ENCODE measurements around the gene ABCB8.

The ABCB8 gene

GRCh38 chr7:150983893-150984368 is 44.3 kb upstream of the ABCB8 start:
- peaks cover 28% of the 10 kb centered on the region for H3K27me3 ChIP-seq (replicated peaks)
- H3K4me3 ChIP-seq (ENCODE audit: low read depth, low read length), result no peak overlapping the region
- TF ChIP-seq, protein P1, sequence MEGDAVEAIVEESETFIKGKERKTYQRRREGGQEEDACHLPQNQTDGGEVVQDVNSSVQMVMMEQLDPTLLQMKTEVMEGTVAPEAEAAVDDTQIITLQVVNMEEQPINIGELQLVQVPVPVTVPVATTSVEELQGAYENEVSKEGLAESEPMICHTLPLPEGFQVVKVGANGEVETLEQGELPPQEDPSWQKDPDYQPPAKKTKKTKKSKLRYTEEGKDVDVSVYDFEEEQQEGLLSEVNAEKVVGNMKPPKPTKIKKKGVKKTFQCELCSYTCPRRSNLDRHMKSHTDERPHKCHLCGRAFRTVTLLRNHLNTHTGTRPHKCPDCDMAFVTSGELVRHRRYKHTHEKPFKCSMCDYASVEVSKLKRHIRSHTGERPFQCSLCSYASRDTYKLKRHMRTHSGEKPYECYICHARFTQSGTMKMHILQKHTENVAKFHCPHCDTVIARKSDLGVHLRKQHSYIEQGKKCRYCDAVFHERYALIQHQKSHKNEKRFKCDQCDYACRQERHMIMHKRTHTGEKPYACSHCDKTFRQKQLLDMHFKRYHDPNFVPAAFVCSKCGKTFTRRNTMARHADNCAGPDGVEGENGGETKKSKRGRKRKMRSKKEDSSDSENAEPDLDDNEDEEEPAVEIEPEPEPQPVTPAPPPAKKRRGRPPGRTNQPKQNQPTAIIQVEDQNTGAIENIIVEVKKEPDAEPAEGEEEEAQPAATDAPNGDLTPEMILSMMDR (IDR thresholded peaks at IDR 0.05; ENCODE audit: low read depth, low read length, missing control alignments), result no peak
- in situ Hi-C loops (cut with HindIII; ENCODE audit: low pct_ligation_motif_present, low sequenced_read_pairs), result no loop called here
- H3K36me3 ChIP-seq (replicated peaks), result no peaks in the 10 kb centered on the region
- no peak overlapping the region for H3K27ac ChIP-seq
- DNase-seq, result no peak

DNA sequence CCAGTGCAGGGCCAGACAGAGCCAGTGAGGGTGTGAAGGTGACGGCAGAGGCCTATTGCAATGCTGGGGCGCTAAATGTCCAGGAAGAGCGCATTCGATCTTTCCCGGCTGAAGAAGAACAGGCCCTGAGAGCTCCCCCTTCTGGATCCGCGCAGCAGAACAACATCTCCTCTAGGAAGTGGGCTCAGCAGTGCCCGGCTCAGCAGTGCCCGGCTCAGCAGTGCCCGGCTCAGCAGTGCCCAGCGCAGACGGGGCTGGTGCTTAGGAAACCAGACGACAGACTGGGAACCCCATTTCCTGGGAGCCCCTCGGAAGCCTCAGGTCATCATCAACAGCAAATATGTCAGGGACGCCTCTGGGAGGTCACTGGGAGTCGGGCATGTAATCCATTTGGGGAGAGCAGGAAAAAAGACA is 42.1 kb upstream of the ABCB8 start:
- TF ChIP-seq, protein P1 (IDR thresholded peaks at IDR 0.05; ENCODE audit: low read depth, low read length, missing control alignments), result peak; percentile 89
- no peak overlapping the region for H3K27ac ChIP-seq
- DNase-seq, result peak; percentile 37
- no peaks in the 10 kb centered on the region for H3K36me3 ChIP-seq (replicated peaks)
- H3K27me3 ChIP-seq (replicated peaks), result peaks cover 8% of the 10 kb centered on the region
- H3K4me3 ChIP-seq (ENCODE audit: low read depth, low read length), result no peak overlapping the region
- in situ Hi-C loops (cut with HindIII; ENCODE audit: low pct_ligation_motif_present, low sequenced_read_pairs), result no loop called here

DNA sequence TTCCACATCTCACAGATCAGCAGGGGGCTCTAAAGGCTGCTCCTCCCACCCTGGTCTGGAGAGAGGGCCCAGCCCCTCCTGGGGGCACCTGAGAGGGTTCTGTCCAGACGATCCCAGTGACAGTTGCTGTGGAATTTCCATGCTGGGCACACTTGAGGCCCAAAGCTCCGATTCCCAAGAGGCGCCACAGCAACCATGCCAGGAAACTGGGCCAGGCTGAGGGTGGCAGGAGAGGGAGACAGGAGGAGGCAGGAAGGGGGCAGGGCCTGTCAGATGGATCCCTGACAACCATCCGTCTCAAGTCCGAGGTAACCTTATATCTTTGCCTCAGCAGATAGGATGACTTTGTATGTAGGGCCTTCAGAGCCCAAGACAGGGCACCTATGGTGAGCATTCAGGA is 41.7 kb upstream of the ABCB8 start:
- no peak for DNase-seq
- Histone ChIP-seq H3K27me3 (replicated peaks) (peaks cover 4% of the 10 kb centered on the region), H3K27ac (no peak overlapping the region), H3K4me3 (ENCODE audit: low read depth, low read length) (no peak overlapping the region), H3K36me3 (replicated peaks) (no peaks in the 10 kb centered on the region)
- in situ Hi-C loops (cut with HindIII; ENCODE audit: low pct_ligation_motif_present, low sequenced_read_pairs), result no loop called here
- TF ChIP-seq, protein P1 (IDR thresholded peaks at IDR 0.05; ENCODE audit: low read depth, low read length, missing control alignments), result no peak

GRCh38 chr7:150988230-150989226 is 39.7 kb upstream of the ABCB8 start:
- no peak overlapping the region for H3K4me3 ChIP-seq (ENCODE audit: low read depth, low read length)

DNA sequence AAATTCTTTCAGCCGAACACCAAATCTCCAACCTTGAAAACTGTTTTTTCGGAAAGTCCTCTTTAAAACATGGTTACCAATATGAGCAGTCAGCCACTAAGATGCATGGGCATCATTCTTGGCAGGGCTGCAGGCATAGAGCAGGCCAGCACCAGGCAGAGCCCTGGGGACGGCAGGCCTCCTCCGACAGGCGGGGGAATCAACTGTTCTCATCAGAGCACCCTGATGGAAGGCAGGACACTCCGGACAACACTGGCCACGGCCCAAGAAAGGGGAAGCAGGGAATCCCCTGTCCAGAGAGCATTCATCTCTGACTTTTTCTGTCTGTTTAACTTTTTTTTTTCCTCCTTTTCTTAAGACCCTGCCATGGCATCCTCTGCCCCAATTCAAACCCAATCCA is 38.8 kb upstream of the ABCB8 start:
- DNase-seq, result no peak
- TF ChIP-seq, protein P1 (IDR thresholded peaks at IDR 0.05; ENCODE audit: low read depth, low read length, missing control alignments), result no peak
- no peak overlapping the region for H3K27ac ChIP-seq
- H3K36me3 ChIP-seq (replicated peaks), result no peaks in the 10 kb centered on the region
- no peak overlapping the region for H3K4me3 ChIP-seq (ENCODE audit: low read depth, low read length)
- H3K27me3 ChIP-seq (replicated peaks), result no peaks in the 10 kb centered on the region
- in situ Hi-C loops (cut with HindIII; ENCODE audit: low pct_ligation_motif_present, low sequenced_read_pairs), result no loop called here

More at GRCh38 chr7:150988230-150989226, 39.7 kb upstream of the ABCB8 start:
- H3K27me3 ChIP-seq (replicated peaks), result no peaks in the 10 kb centered on the region
- H3K36me3 ChIP-seq (replicated peaks), result no peaks in the 10 kb centered on the region
- TF ChIP-seq, protein P1 (IDR thresholded peaks at IDR 0.05; ENCODE audit: low read depth, low read length, missing control alignments), result peak; percentile 92
- in situ Hi-C loops (cut with HindIII; ENCODE audit: low pct_ligation_motif_present, low sequenced_read_pairs), result no loop called here
- no peak overlapping the region for H3K27ac ChIP-seq
- DNase-seq, result peak; percentile 34

Data from brain microvascular endothelial cell (primary cell).